GM11168 (cell line): Measurements from ENCODE around the gene ZNF787.

Source experiments
- in situ Hi-C: fragments of 300-500 bp; cut with MboI; formaldehyde crosslinking; loops from one replicate; pipeline ENCODE4 v1.12.0; 2022; ENCODE audit warnings: low sequenced_read_pairs; ENCODE audit not compliant: unreplicated experiment

The ZNF787 gene

GRCh38 chr19:56144831-56145230 is 23.7 kb upstream of the ZNF787 start:
- in situ Hi-C loops: no loop called here

- in situ Hi-C loops: no loop called here
Measured at GRCh38 chr19:56144376-56144775, 23.3 kb upstream of the ZNF787 start.

- in situ Hi-C loops: no loop called here
Measured at GRCh38 chr19:56142897-56143434, 21.9 kb upstream of the ZNF787 start.

- in situ Hi-C loops: no loop called here
Measured at GRCh38 chr19:56142087-56142787, 21.1 kb upstream of the ZNF787 start.

GRCh38 chr19:56141417-56141993 is 20.4 kb upstream of the ZNF787 start:
- in situ Hi-C loops: no loop called here

- in situ Hi-C loops: no loop called here
Measured at GRCh38 chr19:56140583-56141416, 19.7 kb upstream of the ZNF787 start, which contains the start of gene ZNF444. Gene ZNF444 (plus strand): TSS chr19:56141287. CDS start chr19:56146912, 5,625 bp downstream.

GRCh38 chr19:56139847-56140582 is 18.9 kb upstream of the ZNF787 start:
- in situ Hi-C loops: no loop called here

- in situ Hi-C loops: no loop called here
Measured at GRCh38 chr19:56138069-56138468, 17.0 kb upstream of the ZNF787 start.

- in situ Hi-C loops: no loop called here
Measured at GRCh38 chr19:56137405-56137804, 16.3 kb upstream of the ZNF787 start.

GRCh38 chr19:56136362-56136761 is 15.3 kb upstream of the ZNF787 start:
- in situ Hi-C loops: no loop called here

- in situ Hi-C loops: no loop called here
Measured at GRCh38 chr19:56134654-56134921, 13.5 kb upstream of the ZNF787 start.

- in situ Hi-C loops: no loop called here
Measured at GRCh38 chr19:56133858-56134653, 13.0 kb upstream of the ZNF787 start.

GRCh38 chr19:56132316-56132822 is 11.3 kb upstream of the ZNF787 start:
- in situ Hi-C loops: no loop called here

GRCh38 chr19:56131651-56132050 is 10.6 kb upstream of the ZNF787 start:
- in situ Hi-C loops: no loop called here

- in situ Hi-C loops: no loop called here
Measured at GRCh38 chr19:56130006-56130405, 8.9 kb upstream of the ZNF787 start.

- in situ Hi-C loops: no loop called here
Measured at GRCh38 chr19:56126983-56127780, 6.1 kb upstream of the ZNF787 start.

- in situ Hi-C loops: no loop called here
Measured at GRCh38 chr19:56125806-56126590, 4.9 kb upstream of the ZNF787 start.

GRCh38 chr19:56124578-56124977 is 3.5 kb upstream of the ZNF787 start:
- in situ Hi-C loops: loop anchor here (25.0 kb wide), 1 partner anchor 2012 kb away; the partner anchor contains the start of genes NDUFA3, OSCAR, PRPF31 and TFPT
